NCI-H2081 (cell line): ENCODE measurements around the gene PARS2.

Source experiments
- DNase-seq, 2 experiments: peaks; one replicate each; lab custom pipeline; 2025; lab: John Stamatoyannopoulos, UW

Gene PARS2

DNA sequence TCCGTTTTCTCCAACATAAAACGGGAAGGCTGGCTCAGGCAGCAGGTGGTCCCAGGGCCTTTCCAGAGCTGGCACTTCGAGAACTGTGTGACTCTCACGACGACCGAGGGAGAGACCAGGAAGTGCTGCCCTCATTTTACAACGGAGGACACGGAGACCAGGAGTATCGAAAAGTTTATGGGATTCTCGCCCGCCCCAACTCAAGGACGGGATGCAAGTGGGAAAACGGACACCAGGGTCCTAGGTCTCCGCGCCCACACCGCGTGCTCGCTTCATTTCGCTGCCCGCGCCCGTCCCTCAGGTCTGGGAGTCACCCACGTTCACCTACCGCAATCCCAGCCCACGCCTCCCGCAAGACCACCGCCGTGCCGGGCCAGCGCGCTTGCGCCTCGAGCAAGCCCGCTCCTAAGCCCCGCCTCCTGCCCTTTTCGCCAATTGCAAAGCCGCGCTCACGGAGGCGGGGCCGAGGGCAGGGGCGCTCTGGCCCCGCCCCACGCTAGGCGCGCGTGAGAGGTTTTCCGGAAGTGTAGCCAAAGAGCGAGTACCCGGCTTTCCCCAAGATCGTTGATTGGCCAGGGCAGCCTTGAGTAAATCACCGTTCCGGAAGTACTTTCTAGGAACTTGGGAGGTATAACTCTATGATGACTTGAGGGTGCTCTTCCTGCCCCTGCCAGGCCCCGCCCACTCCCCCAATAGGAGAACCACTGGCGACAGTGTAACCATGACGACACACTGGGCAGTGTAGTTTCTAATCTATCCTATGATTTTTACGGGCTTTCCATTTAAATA, at the start of gene PARS2:
Gene PARS2, minus strand, starts transcription at position 391 of the 789 bp plus-strand sequence. CDS start 5,362 bp downstream, outside the sequence.
- DNase-seq = peak; percentile 98 to 99

DNA sequence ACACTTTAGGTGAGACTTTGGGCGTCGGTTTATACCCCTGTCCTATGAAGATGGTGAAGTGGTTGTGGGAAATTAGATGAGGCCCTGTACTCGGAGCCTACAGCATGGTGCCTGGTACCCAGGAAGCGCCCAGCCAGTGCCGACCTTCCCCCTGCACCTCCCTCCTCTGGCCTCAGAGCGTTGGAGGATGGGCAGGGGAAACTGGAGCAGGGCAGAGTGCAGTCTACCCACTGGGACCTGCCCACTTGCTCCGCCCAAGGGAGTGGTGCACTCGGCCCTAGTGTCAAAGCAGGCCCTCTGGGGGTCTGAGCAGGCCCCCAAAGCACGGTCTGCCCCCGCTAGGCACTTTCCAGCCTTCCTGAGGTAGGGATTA, 49.8 kb upstream of the PARS2 start:
- no peak for DNase-seq

DNA sequence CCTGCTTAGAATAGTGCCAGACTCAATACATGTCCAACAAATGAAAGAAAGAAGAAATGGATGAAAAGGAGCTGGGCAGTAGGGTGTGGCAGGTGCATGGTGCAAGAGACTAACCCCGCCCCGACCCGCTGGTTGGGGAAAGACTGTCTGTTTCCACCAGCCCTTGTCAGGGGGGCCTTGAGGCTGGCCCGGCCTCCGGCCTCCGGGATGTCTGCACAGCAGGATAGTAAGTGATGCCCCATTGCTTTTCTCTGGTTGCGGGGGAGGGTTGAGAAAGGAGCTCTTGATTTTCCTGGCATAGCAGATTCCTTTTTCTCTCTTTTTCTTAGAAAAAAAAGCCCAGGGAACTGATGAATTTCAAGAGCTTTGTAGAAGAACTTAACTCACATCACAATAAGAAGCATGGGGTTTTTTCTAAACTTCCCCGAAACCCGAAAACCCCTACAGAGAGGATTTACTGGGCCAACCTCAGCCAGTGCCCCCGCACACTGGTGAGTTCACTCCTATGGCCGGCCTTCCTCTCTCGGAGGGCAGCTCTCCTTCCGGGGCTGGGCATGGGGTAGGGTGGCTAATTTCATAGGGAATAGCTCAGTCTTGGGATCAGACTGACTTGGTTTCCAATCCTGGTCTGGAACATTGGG, 49.3 kb upstream of the PARS2 start:
- DNase-seq = no peak

DNA sequence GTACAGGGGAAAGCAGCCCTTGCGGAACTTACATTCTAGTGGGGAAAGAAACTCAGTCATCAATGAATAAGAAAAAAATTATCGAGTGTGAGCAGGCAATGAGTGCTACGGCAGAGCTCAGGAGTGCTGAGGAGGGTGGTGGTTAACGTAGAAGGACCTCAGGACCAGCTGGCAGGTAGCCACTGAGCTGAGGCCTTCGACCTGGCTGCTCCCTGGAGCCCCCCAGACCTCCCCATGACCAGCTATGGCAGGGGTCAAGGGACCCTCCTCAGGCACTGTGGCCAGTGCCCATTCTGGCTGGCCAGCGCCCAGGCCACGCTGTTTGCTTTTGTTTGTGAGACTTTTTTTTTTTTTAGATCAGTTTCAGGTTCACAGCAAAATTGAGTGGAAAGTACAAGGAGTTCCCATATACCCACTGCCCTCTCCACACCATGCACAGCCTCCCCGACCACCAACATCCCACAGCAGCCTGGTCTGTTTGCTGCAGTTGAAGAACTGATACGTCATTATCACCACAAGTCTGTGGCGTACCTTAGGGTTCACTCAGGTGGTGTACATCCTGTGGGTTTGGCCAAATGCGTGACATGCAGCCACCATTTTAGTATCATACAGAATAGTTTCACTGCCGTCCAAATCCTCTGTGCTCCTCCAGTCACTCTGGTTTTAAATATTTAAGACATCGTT, 48.6 kb upstream of the PARS2 start:
- DNase-seq = no peak

DNA sequence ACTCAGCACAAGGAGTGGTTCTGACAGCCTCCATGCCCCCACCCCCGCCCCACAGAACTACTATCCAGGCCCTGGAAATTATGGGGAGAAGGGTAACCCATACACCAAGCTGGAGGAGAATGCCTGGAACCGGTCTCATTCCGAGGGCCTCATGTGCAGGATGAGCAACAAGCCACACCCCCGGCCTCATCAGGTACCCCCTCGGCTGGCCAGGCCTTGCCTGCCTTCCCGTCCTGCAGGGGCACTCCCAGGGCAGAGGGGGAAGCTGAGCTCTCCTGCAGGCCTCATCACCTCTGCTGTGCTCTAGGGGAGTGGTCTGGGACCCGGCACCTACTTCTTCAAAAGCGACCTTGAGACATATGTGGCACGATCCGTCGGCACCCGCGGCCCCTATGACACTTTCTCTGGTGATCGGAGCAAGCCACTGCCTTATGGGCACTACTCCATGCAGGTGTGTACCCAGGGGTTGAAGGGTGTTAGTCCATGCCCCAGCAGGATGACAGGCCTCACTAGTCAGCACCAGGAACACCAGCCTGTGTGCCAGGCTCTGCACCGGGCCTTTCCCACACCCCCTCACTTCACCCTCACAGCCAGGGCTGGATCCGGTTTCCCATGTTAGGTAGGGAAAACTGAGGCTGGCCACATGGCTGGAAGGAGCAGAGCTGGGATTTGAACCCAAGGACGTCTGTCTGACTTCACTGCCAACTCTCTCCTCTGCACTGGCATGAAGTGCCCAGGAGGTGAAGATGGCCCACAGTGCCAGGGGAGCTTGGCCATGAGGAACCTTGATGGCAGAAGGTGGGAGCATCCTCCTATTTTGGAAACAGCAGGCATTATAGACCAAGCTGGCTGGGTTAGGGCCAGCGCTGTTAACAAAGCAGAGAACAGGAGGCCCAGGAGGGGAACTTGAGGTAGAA, 47.7 kb upstream of the PARS2 start:
- DNase-seq = no peak

DNA sequence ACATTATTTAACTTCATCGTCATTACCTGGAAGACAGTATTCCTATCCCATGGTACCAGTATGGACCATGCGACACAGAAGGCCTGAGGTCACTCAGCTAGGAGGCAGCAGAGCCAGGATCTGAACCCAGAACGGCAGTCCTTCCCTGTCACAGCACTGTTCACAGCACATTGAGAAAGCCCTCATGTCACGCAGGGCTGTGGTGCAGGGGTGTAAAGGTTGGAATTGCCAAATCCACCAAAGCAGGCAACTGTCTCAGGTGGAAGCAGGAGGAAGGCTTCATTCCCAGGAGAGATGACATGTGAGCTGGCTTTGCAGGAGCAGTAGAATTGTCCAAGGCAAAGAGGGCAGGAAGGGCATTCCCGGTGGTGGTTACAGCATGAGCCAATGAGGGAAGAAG, 46.7 kb upstream of the PARS2 start:
- DNase-seq = no peak

DNA sequence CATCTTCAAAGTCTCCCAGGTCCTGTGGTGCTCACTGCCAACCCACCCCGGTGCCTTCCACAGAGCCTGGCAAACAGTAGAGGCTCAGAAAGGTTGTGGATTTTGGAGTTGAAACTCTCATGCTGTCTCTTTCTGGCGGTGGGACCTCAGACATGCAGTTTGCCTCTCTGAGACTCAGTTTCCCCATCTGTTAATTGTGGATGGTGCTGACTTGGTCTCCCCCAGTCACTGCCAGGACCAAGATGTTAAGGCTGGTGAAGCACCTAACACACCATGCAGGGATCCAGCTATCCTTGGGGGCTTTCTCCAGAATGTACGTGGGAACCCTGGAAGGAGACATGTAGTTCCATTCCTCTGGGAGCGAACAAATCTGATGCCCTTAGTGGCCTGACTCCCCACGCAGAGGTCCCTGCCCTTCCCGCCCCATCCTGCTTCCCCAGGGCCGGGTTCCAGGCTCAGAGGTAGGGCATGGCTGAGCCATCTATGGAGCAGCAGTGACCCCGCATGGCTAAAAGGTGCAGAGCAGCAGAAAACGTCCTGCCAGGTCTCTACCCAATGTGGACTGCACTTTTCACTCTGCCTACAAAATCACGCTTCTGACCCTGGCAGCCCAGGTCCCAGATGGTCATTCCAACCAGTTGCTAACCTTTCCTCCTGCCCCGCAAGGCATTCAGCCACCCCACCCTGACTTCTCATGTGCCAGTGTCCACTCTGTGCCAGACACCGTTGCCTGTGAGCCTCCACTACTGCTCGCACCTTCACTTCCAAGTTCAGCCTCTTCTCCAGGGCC, 46.0 kb upstream of the PARS2 start:
- DNase-seq = peak; percentile 38 to 40

DNA sequence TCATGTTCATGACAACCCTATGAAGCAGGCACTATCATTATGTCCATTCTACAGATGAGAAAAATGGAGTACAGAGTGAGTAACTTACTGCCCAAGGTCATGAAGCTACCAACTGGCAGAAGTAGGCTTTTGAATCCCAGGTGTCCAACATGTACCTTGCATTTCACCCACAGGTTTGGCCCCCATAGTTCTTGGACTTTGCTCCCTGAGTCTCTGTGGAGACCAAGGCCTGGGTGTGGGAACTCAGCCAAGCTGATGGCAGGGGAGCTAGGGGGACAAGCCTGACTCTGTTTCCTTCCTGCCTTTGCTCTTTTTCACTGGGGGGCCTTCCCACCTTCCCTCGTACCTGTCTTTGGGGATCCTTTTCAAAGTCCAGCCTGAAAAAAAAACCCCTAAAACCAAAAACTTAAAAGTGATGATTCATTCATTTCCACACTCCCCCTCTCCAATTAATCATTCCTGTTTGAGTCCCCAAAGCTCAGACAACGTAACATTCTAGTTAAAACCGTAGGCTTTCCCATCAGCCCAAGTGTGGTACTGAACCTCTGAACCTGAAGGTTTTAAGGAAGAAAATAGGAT, 45.3 kb upstream of the PARS2 start:
- no peak for DNase-seq

DNA sequence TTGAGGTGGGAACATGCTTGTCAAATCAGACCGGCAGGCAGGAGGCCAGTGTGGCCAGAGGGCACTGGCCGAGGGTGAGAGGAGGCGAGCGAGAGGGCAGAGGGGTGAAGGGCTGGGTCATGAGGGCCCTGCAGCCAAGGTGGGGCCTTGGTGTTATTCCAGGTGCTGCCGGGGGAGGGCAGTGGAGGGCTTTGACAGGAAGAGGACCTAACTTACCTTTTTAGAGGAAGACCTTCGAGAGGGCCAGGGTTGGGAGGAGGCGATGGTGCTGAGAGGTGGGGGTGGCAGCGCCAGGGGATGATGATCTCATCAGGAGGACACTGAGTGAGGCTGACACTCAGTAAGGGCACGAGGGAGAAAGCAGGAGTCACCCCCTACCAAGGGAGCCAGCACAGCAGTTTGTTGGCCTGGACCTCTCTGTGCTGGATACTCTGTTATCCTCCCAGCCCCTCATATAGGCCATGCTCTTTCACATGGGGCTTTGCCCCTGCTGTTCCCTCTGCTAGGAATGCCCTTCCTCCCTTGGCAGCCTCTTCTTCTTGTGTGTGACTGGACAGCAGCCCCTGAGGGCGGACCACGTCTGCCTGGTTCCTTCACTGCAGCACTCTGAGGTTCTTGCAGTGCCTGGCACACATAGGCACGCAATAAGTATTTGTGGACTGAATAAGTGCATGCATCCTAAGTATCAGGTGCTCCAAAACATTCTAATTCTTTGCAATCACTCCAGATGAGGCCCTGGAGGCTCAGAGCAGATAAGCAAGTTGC, 44.3 kb upstream of the PARS2 start:
- no peak for DNase-seq

DNA sequence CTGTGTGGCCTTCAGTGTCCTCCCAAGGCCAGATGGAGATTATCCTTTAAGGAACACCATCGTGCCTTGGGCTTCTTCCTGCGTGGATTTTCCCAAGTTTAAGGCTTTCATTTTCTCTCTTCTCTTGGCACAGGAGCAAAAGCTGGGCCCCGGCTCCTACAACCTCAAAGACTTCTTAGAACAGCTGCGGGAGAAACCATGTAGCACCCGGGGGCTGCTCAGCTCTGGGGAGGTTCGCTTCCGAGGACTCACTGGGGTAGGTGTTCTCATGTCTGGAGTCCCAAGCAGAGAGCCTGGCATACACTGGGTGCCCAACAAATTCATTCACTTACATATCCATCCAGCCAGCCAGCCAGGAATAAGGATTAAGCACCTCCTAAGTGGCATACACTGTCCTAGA, 43.4 kb upstream of the PARS2 start:
- DNase-seq = no peak

DNA sequence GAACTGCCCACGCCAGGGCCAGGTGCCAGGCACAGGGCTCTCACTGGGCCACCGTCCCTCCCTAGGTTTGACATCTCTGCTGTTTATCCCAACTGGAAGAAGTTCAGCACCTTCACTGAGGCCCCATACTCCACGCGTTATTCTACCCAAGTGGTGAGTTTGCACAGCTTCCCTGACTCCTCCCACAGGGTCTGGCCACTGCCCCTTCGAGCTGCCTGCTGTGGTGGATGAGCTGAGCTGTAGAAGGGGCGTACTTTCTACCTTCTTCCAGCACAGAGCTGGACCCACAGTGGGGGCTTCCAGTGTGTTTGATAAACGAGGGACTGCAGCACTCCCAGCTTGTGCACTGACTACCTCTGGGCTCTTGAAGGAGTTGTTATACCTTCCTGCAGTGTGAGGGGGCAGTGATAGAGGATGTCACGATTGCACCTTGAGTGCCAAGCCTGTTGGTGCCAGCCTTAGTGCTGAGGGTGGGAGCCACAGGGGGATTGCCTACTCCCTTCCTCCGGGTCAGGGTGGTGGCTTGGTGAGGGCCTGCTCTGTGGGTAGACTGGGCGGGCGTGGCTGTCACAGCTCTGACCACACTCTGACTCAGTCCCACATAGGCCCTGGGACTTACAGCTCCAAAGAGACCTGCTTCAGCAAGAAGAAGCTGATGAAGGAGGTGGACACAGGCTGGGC, 42.7 kb upstream of the PARS2 start:
- no peak for DNase-seq

DNA sequence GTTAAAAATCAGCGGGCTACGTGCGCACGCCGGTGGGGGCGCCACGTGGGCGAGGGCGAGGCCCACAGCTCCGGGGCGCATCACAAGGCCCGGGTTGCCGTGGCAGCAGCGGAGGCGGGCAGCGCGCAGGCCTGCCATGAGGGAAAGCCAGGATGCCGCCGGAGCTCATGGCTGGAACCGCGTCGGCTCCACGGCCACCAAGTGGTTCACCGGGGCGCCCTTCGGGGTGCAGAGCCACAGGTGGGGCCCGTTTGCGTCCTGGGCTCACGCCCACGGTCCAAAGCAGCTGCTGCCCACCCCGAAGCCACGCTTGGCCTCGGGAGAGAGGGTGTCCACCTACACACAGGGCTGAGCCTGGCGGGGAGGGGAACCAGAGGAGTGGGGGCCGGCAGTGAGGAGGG, 41.7 kb upstream of the PARS2 start:
- no peak for DNase-seq

DNA sequence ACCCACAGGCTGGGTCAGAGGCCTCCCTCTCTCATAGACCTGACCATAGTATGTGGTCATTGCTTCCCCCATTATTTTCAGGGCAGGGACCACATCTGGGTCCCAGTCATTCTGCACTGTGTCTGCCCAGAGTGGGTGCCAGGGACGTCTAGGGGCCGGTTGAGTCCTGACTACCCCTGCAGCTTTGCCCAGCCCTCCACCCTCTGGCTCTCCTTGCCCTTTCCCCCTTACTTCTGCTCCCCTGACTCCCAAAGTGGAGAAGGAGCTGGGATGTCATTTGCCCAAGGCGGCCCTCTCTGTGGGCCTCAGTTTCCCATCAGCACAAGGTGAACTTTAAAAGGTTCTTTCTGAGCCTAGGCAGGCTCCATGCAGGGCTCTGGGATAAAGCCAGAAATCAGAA, 41.1 kb upstream of the PARS2 start:
- no peak for DNase-seq

DNA sequence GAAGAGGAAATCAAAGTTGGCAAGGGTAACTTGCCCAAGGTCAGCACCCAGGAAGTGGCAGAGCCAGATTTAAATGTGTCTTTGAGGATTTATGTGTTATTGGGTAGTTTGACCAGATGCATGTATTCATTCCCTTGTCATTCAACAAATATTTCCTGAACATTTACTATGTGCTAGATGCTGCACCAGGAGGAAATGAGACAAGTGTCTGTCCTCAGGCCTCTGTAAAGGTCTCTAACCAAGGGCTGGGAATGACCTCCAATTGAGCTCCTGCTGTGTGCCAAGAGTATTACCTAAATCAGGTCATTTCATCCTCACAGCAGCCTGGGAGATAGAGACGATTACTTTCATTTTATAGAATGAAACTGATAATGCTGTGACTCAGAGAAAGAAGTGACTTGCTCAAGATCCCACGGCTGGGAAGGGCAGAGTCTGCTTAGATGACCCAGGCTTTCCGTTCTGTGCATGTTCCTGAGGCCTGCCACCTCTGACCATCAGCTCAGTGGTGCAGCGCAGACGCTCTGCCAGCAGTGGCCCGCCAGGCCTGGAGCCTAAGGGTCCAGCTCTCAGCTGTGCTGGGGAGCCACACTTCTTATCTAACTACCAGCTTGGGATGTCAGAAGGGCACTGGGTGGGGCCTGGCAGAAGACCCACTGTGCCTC, 40.3 kb upstream of the PARS2 start:
- no peak for DNase-seq

DNA sequence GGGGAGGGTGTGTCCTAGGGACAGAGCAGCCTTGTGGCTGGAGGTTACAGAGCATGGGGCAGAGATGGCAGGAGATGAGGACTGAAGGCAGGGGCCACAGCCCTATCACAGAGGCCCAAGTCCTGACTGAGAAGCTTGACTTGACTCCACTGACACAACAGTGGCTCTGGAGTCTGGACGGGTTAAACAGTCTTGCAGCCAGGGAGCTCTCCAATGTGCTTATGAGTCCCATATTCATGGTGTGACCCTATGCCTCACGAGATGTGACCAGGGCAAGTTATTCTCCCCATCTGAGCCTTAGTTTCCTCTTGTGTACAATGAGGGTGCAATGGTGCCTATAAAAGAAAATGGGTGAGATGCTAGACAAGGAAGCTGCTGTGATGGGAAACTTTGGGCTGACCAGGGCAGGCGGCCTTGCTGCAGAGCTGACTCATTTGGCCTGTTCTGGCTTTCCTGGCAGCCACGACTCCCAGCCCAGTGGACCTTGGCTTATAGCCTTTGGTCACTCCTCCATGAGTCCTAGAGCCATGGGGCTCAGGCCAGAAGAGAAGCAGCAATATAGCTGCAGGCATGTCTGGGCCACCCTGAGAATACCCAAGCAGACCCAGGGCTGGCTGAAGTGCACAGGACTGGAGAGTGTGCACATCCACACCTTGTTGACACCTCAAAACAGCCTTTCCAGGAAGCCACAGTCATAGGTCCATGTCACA, 39.6 kb upstream of the PARS2 start:
- no peak for DNase-seq

DNA sequence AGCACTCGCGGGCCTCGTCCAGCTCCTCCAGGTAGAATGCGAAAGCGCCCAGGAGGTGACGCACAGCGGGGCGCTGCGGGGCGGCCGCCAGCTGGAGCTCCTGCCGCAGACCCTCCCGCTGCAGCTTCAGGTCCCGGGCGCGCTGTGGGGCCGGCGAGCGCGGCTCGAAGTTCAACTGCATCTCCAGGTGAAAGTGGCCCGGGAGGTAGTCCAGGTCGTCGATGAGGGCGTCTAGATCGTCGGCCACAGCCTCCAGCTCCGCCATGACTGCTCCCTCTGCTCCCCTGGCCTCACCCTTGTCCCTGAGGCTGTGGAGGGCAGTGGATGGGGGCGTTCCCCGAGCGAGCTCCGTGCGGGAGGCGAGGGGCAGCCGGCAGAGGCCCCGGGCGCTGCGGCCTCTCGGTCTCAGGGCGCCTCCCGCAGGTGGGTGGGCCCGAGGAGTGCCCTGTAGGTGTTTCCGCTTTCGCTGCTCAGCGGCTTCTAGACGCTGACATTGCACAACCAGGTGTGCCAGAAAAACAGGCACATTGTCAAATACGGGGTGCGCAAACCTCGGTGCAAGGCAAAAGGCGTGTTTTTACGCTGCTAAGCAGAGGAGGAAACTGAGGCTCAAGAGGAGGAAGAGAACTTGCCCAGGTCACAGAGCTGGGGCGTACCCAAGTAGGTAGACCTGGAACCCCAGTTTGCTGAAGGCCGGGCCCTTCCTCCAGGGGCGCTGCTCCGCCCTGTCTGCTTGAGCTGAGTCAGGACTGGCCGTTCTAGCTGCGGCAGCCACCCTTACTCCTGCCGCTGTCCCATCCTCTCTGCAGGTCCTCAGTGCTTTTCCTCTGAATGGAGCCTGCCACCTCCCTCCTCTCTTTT, 36.8 kb upstream of the PARS2 start, which contains the start of gene TTC22:
Gene TTC22, minus strand, starts transcription at position 425 of the 861 bp plus-strand sequence. Its CDS starts 160 bp downstream, at position 265.
- DNase-seq = no peak
